Stimulated activated CD8-positive, alpha-beta memory T cell treated with anti-CD3 and anti-CD28 coated beads, Interleukin-4, amount 100 ng/mL, for 48 hours (primary cell): ENCODE data around the gene NEK4.
"Not testable (repeated sequence)": the region's sequence is repeated elsewhere in the genome, so short reads cannot be mapped to it uniquely, and the experiment has no call there.

Experiments used
- DNase-seq: peaks from one replicate; pipeline ENCODE4 v3.0.0-alpha.2; 2020

The NEK4 gene

GRCh38 chr3:52777959-52778805 lies 7.4 kb upstream of the NEK4 start:
- DNase-seq: peak; percentile 23

- DNase-seq: peak; percentile 8
These were observed 6.6 kb upstream of the NEK4 start, which contains the start of gene ITIH1 for GRCh38 chr3:52777127-52777958. TSS of gene ITIH1 (plus strand) at chr3:52777599. CDS start at chr3:52777616, 17 bp downstream.

GRCh38 chr3:52776486-52776885 lies 5.7 kb upstream of the NEK4 start:
- not testable (repeated sequence) for DNase-seq

GRCh38 chr3:52775877-52776276 lies 5.1 kb upstream of the NEK4 start:
- no peak for DNase-seq

- no peak for DNase-seq
These were observed 4.4 kb upstream of the NEK4 start for GRCh38 chr3:52774901-52775864.

GRCh38 chr3:52774066-52774713 lies 3.5 kb upstream of the NEK4 start:
- no peak for DNase-seq

- no peak for DNase-seq
These were observed 2.8 kb upstream of the NEK4 start for GRCh38 chr3:52773361-52774065.

- no peak for DNase-seq
These were observed 962 bp upstream of the NEK4 start for GRCh38 chr3:52771702-52772101.

GRCh38 chr3:52771334-52771681 lies 568 bp upstream of the NEK4 start:
- no peak for DNase-seq

- no peak for DNase-seq
These were observed 819 bp downstream of the NEK4 start for GRCh38 chr3:52769786-52770455.

GRCh38 chr3:52763466-52763865 lies 7.3 kb downstream of the NEK4 start:
- DNase-seq: no peak

GRCh38 chr3:52756141-52756540 lies 14.6 kb downstream of the NEK4 start:
- no peak for DNase-seq

- DNase-seq: no peak
These were observed 16.4 kb downstream of the NEK4 start for GRCh38 chr3:52754373-52754772.

GRCh38 chr3:52752045-52752660 lies 18.6 kb downstream of the NEK4 start:
- no peak for DNase-seq

- DNase-seq: no peak
These were observed 27.0 kb downstream of the NEK4 start for GRCh38 chr3:52743721-52744120.

GRCh38 chr3:52743152-52743551 lies 27.6 kb downstream of the NEK4 start:
- DNase-seq: no peak

- no peak for DNase-seq
These were observed 28.2 kb downstream of the NEK4 start for GRCh38 chr3:52742418-52743041.

GRCh38 chr3:52739730-52740129 lies 31.0 kb downstream of the NEK4 start:
- DNase-seq: no peak

- DNase-seq: no peak
These were observed 37.4 kb downstream of the NEK4 start for GRCh38 chr3:52733256-52733891.

GRCh38 chr3:52731590-52731989 lies 39.1 kb downstream of the NEK4 start:
- no peak for DNase-seq
